Lower leg skin (tissue), 4 donors: ENCODE results near the gene ZSCAN5A. TPM values are rescaled to one million over a fixed set of nuclear protein-coding genes. Genes with fewer than 3 reads are reported as not detected.
"Not testable (repeated sequence)": the region's sequence is repeated elsewhere in the genome, so short reads cannot be mapped to it uniquely, and the experiment has no call there.

Source experiments
- DNase-seq, 2 donors: peaks; one replicate each; pipeline ENCODE4 v3.0.0-alpha.2; 2019; ENCODE audit warnings: low spot score in 2 of 2
- H3K4me3 ChIP-seq: fragments of 200-600 bp; sonication (generic); 2 replicates; pipeline ENCODE4 v1.5.1; 2017; ENCODE audit warnings: mild to moderate bottlenecking, low read depth; ENCODE audit not compliant: poor library complexity, severe bottlenecking
- POLR2A ChIP-seq, 2 donors: fragments of 450-650 bp; IDR thresholded peaks; one replicate each; pipeline ENCODE4 v1.6.1; 2016 to 2017; ENCODE audit warnings: antibody characterized with exemption in 2 of 2, mild to moderate bottlenecking in 1 of 2, moderate library complexity in 1 of 2
- whole genome bisulfite sequencing, 2 donors: methylation state at CpG; one replicate each; pipeline ENCODE4 v1.1.5; 2018; 5-methylcytosine and 5-hydroxymethylcytosine counted together
- intact Hi-C: fragments of 100-400 bp; cut with DNase I; formaldehyde crosslinking; loops from one replicate; pipeline ENCODE4 v1.15.0; 2023; ENCODE audit warnings: low total_unique reads
- total RNA-seq, 4 donors: library from RNA; depleted of rRNA; stranded (reverse); fragments of >200 nt; gene quantifications; one replicate each; pipeline ENCODE4 v1.1.0, GENCODE V29; 2016
- TF ChIP-seq, protein P1 (sequence below), 3 donors: fragments of 450-650 bp; IDR thresholded peaks; one replicate each; pipeline ENCODE4 v1.5.1; 2016; ENCODE audit warnings: antibody characterized with exemption in 3 of 3, mild to moderate bottlenecking in 3 of 3, moderate library complexity in 2 of 3

The ZSCAN5A gene
- total RNA-seq, 4 donors from 2014 or later: 2.4 to 7.6 (median 4.9) TPM

DNA sequence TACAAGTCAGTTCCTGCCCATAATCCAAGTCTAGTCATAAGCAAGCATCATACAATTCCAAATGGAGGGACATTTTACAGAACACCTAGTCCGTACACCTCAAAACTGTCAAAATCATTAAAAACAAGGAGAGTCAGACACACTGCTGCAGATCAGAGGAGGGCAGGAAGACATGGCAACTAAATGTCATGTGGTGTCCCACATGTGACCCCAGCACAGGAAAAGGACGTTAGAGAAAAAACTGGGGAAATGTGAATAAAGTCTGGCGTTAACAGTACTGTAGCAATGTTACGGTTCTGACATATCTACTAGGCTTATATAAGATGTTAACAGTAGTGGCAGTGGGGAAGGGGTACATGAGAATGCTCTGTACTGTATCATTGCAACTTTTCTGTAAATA is 2.3 kb downstream of the ZSCAN5A start:
- H3K4me3 ChIP-seq: no peak overlapping the region
- TF ChIP-seq, protein P1, sequence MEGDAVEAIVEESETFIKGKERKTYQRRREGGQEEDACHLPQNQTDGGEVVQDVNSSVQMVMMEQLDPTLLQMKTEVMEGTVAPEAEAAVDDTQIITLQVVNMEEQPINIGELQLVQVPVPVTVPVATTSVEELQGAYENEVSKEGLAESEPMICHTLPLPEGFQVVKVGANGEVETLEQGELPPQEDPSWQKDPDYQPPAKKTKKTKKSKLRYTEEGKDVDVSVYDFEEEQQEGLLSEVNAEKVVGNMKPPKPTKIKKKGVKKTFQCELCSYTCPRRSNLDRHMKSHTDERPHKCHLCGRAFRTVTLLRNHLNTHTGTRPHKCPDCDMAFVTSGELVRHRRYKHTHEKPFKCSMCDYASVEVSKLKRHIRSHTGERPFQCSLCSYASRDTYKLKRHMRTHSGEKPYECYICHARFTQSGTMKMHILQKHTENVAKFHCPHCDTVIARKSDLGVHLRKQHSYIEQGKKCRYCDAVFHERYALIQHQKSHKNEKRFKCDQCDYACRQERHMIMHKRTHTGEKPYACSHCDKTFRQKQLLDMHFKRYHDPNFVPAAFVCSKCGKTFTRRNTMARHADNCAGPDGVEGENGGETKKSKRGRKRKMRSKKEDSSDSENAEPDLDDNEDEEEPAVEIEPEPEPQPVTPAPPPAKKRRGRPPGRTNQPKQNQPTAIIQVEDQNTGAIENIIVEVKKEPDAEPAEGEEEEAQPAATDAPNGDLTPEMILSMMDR (IDR thresholded peaks at IDR 0.05): no peak
- no peak for TF ChIP-seq POLR2A (IDR thresholded peaks at IDR 0.05)
- WGBS, 2 donors: 66 to 69% methylated on average over 4 of the region's 4 CpGs
- intact Hi-C loops: no loop called here
- no peak for DNase-seq

DNA sequence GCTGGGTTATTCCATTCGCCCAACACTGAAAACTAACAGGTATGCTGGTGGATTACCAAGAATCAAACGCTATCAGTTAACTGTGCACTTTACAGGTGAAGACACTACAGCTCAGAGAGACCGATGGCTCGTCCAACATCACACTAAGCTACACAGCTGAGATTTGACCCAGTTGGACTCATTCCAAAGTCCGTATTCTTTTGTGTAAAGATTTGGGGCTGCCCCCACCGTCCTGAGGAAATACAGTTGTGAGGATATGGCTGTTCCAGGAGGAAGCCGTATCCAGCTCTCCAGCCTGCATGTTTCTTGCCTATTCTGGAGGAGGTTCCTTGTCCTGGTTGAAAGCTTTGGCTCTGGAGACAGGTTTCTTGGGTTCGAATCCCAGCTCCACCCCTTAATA is 4.2 kb downstream of the ZSCAN5A start:
- no peak overlapping the region for H3K4me3 ChIP-seq
- intact Hi-C loops: no loop called here
- WGBS, 2 donors: 79 to 83% methylated on average over 8 of the region's 8 CpGs
- TF ChIP-seq, protein P1 (IDR thresholded peaks at IDR 0.05): no peak
- TF ChIP-seq POLR2A (IDR thresholded peaks at IDR 0.05): no peak
- no peak for DNase-seq

DNA sequence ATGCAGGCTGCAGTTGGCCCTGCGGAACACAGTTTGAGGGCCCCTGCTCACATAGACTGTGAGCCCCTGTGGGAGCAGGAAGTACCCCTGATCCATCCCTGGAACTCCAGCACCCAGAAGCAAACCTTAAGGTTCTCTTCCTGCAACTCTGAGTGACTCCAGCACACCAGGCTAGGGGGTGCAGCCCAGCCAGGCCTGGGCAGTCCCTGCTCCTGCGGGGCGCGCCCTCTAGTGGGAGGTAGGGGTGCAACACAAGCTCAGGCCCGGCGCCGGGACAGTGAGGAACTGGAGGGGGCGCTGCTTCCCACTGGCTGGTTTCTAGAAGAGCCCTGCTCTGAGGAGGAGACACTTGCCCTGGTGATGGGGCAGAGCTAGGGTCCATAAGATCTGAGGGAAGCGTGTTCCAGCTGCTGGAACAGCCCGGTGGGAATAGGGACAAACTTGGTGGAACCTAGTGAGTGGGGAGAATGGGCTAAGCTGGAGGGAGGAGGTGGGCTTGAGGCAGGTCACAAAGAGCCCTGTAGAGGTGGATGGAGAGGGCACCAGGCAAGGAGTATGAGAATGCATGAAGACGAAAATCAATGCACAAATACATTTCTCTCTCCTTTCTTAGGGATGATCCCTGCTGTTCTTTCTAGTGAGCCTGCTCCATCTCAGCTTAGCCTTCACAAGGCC is 5.0 kb downstream of the ZSCAN5A start:
- H3K4me3 ChIP-seq: no peak overlapping the region
- intact Hi-C loops: no loop called here
- no peak for DNase-seq
- WGBS, 2 donors: 74 to 75% methylated on average over 11 of the region's 11 CpGs
- TF ChIP-seq, protein P1 (IDR thresholded peaks at IDR 0.05): no peak
- TF ChIP-seq POLR2A (IDR thresholded peaks at IDR 0.05): no peak

DNA sequence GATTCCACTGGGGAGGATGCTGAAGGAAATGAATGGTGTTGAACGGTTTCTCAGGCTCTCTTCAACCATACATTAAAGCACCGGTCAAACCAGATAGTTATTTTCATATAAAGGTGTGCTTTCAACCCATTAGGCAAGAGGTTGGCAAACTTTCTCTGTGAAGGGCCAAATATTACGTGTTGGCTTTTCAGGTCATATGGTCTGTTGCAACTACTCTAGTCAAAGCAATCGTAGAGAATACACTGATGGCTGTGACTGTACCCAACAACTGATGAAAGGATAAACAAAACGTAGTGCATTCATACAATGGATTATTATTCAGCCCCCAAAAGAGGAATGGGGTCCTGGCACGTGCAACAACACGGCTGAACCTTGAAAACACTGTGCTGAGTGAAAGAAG is 5.8 kb downstream of the ZSCAN5A start:
- intact Hi-C loops: no loop called here
- no peak for TF ChIP-seq POLR2A (IDR thresholded peaks at IDR 0.05)
- TF ChIP-seq, protein P1 (IDR thresholded peaks at IDR 0.05): no peak
- 86 to 87% methylated on average over 7 of the region's 7 CpGs for WGBS, 2 donors
- H3K4me3 ChIP-seq: no peak overlapping the region
- no peak for DNase-seq

DNA sequence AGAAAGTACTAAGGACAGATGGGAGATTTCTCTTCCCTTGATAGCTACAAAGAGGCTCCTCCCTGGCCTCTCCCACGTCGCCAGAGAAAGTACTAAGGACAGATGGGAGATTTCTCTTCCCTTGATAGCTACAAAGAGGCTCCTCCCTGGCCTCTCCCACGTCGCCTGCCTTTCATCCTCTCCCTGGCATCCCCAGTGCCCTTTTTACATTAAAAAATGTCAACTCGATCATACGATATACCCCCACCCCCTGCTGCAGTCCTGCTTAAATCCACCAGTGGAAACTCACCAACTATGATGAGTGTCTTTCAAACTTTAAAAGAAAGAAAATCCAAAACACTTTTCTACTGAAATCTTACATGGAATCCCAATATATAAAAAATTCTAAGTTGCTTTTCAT is 7.6 kb downstream of the ZSCAN5A start:
- 71 to 91% methylated on average over 6 of the region's 6 CpGs for WGBS, 2 donors
- not testable (repeated sequence) for DNase-seq

DNA sequence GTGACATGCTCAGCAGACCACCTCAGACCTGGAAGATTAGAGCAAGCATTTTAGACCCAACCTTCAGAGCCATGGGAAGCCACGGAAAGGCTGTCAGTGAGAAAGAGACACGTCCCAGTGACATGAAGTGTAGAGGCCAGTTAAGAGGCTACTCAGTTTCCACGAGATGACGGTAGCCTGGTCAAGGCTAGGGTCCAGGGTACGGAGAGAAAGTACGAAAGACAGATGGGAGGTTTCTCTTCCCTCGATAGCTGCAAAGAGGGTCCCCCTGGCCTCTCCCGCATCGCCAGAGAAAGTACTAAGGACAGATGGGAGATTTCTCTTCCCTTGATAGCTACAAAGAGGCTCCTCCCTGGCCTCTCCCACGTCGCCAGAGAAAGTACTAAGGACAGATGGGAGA is 8.6 kb downstream of the ZSCAN5A start:
- TF ChIP-seq, protein P1 (IDR thresholded peaks at IDR 0.05): no peak
- no peak for TF ChIP-seq POLR2A (IDR thresholded peaks at IDR 0.05)
- DNase-seq: no peak
- 88 to 94% methylated on average over 9 of the region's 11 CpGs for WGBS, 2 donors
- intact Hi-C loops: no loop called here
- no peak overlapping the region for H3K4me3 ChIP-seq

More for the DNA sequence above, 7.6 kb downstream of the ZSCAN5A start:
- intact Hi-C loops, H3K4me3 ChIP-seq: not testable (repeated sequence)
